ENCODE data around the gene NEK11. TPM values are rescaled to one million over a fixed set of nuclear protein-coding genes. Genes with fewer than 3 reads are reported as not detected.
A peak's percentile ranks its signal among the peaks of the same experiment; 100 is the strongest.

The NEK11 gene
- total and polyA plus RNA-seq, 11 donors, result 0.38 to 4.3 (median 2.1) TPM

GRCh38 chr3:131239267-131239666, 212.6 kb downstream of the NEK11 start:
- 75 to 82% (median 79%) methylated on average over 3 of the region's 3 CpGs for WGBS, 4 donors
- DNase-seq, result no peak
- intact Hi-C loops (cut with DNase I), result no loop called here
- Histone ChIP-seq H3K9me3 (no peaks in the 10 kb centered on the region), H3K36me3 (no peaks in the 10 kb centered on the region), H3K27ac (no peak overlapping the region), H3K4me3 (no peak overlapping the region), H3K27me3 (no peaks in the 10 kb centered on the region), H3K4me1 (no peaks in the 10 kb centered on the region)
- TF ChIP-seq POLR2A (IDR thresholded peaks at IDR 0.05) (no peak), CTCF (IDR thresholded peaks at IDR 0.05) (no peak)
- peak in 1 of 4 donors; percentile 15 for ATAC-seq

DNA sequence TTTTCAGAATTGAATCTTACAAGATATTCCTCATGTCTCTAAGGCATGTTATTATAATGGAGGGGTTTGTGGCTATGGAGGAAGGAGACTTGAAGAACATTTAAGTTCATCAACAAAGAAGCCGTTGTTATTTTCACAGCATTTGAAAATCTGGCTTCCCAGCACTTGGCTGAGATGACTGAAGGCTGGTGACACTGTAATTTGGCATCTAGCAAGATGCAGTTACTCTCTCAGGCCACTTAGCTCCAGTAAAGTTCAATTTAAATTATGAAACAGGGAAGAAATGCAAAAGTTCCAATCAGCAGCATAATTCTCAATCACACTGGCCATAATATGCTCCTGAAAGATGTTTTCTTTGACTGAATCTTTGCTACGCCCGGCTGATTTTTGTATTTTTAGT, 215.5 kb downstream of the NEK11 start:
- DNase-seq (no peak), ATAC-seq (no peak)
- intact Hi-C loops (cut with DNase I), result no loop called here

DNA sequence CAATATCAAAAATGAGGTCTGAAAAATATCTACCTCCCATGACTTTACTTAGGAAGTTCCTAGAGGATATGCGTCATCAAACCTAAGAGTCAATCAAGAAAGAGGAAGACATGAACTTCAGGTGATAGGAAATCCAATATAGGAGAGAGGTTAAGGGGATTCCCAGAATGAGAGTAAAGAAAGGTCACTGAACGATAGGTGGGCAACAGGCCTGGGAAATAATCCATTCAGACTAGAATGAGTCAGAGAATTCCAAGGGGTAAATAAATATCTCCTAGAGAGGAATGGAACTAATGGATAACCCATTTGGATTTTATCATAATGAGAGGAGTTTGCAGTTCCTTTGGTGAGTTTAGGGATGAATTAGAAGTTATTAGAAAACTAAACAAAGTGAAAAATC, 223.8 kb downstream of the NEK11 start:
- TF ChIP-seq POLR2A (IDR thresholded peaks at IDR 0.05), result no peak
- TF ChIP-seq CTCF (IDR thresholded peaks at IDR 0.05), result no peak
- no peak overlapping the region for H3K27ac ChIP-seq
- H3K27me3 ChIP-seq, result no peaks in the 10 kb centered on the region
- intact Hi-C loops (cut with DNase I), result no loop called here
- no peak for ATAC-seq
- no peaks in the 10 kb centered on the region for H3K4me1 ChIP-seq
- H3K36me3 ChIP-seq, result no peaks in the 10 kb centered on the region
- no peak overlapping the region for H3K4me3 ChIP-seq
- WGBS, 4 donors, result 39 to 84% (median 72%) methylated on average over 2 of the region's 2 CpGs
- peaks cover 0 to 20% (median 0%) of the 10 kb centered on the region in 12 donors for H3K9me3 ChIP-seq
- no peak for DNase-seq

More for the DNA sequence above, 215.5 kb downstream of the NEK11 start:
- Histone ChIP-seq H3K27ac (no peak overlapping the region), H3K9me3 (peaks cover 0 to 8% (median 0%) of the 10 kb centered on the region in 12 donors), H3K4me1 (no peaks in the 10 kb centered on the region), H3K4me3 (no peak overlapping the region), H3K27me3 (no peaks in the 10 kb centered on the region), H3K36me3 (no peaks in the 10 kb centered on the region)
- TF ChIP-seq POLR2A (IDR thresholded peaks at IDR 0.05) (no peak), CTCF (IDR thresholded peaks at IDR 0.05) (peak in 3 of 12 donors; percentile 13 to 35 (median 33))
- 65 to 90% (median 76%) methylated on average over 3 of the region's 3 CpGs for WGBS, 4 donors

GRCh38 chr3:131260525-131260924, 233.8 kb downstream of the NEK11 start:
- H3K9me3 ChIP-seq, result peaks cover 0 to 26% (median 0%) of the 10 kb centered on the region in 12 donors
- H3K4me1 ChIP-seq, result no peaks in the 10 kb centered on the region
- no peaks in the 10 kb centered on the region for H3K36me3 ChIP-seq
- H3K4me3 ChIP-seq, result no peak overlapping the region
- TF ChIP-seq CTCF (IDR thresholded peaks at IDR 0.05) (no peak), POLR2A (IDR thresholded peaks at IDR 0.05) (no peak)
- DNase-seq, result no peak
- H3K27ac ChIP-seq, result no peak overlapping the region
- ATAC-seq, result no peak
- no peaks in the 10 kb centered on the region for H3K27me3 ChIP-seq
- 80 to 89% (median 84%) methylated on average over 3 of the region's 3 CpGs for WGBS, 4 donors
- intact Hi-C loops (cut with DNase I), result no loop called here
